Esophagus muscularis mucosa (tissue), 4 donors: ENCODE measurements around the gene BID. TPM values are rescaled to one million over a fixed set of nuclear protein-coding genes. Genes with fewer than 3 reads are reported as not detected.
A peak's percentile ranks its signal among the peaks of the same experiment; 100 is the strongest.

Source experiments
- DNase-seq: peaks from one replicate; pipeline ENCODE4 v3.0.0-alpha.2; 2017; ENCODE audit errors: extremely low spot score
- H3K27ac ChIP-seq, 4 donors: fragments of 200-600 bp; sonication (generic); replicated peaks in 1 of 4; 1 replicate in 3 of 4; 2 replicates in 1 of 4; pipeline ENCODE4 v1.5.1; 2016 to 2019; ENCODE audit warnings: mild to moderate bottlenecking in 1 of 4
- H3K27me3 ChIP-seq, 4 donors: fragments of 200-600 bp; sonication (generic); one replicate each; pipeline versions ENCODE4 v1.5.1 to v1.6.0; 2016 to 2019
- H3K36me3 ChIP-seq, 4 donors: fragments of 200-600 bp; sonication (generic); one replicate each; pipeline ENCODE4 v1.5.1; 2016 to 2019
- H3K4me1 ChIP-seq, 4 donors: fragments of 200-600 bp; sonication (generic); one replicate each; pipeline ENCODE4 v1.5.1; 2016 to 2019
- H3K4me3 ChIP-seq, 4 donors: fragments of 200-600 bp; sonication (generic); 1 replicate in 2 of 4; 2 replicates in 2 of 4; pipeline ENCODE4 v1.5.1; 2016 to 2019; ENCODE audit warnings: mild to moderate bottlenecking in 4 of 4, moderate library complexity in 1 of 4
- H3K9me3 ChIP-seq, 4 donors: fragments of 200-600 bp; sonication (generic); 1 replicate in 3 of 4; 2 replicates in 1 of 4; pipeline ENCODE4 v1.5.1; 2016 to 2019
- CTCF ChIP-seq, 3 experiments: fragments of 200-600 bp in 2 of 3; fragments of 450-650 bp in 1 of 3; sonication (generic) in 2 of 3; IDR thresholded peaks; one replicate each; pipeline ENCODE4 v1.5.1; 2017 to 2019; ENCODE audit warnings: antibody characterized with exemption in 3 of 3, mild to moderate bottlenecking in 2 of 3, moderate library complexity in 1 of 3
- EP300 ChIP-seq: sonication (generic); formaldehyde crosslinking; IDR thresholded peaks from one replicate; pipeline ENCODE4 v1.6.1; 2017; ENCODE audit warnings: antibody characterized with exemption
- POLR2A ChIP-seq: fragments of 450-650 bp; IDR thresholded peaks from one replicate; pipeline ENCODE4 v1.6.1; 2017; ENCODE audit warnings: antibody characterized with exemption, moderate library complexity, mild to moderate bottlenecking, low read depth
- POLR2AphosphoS5 ChIP-seq, 2 donors: sonication (generic); formaldehyde crosslinking; IDR thresholded peaks; one replicate each; pipeline ENCODE4 v1.6.1; 2017; ENCODE audit warnings: antibody characterized with exemption in 2 of 2
- WGBS: methylation state at CpG from one replicate; pipeline ENCODE4 v1.1.5; 2018; 5-methylcytosine and 5-hydroxymethylcytosine counted together
- intact Hi-C: fragments of 100-400 bp; cut with DNase I; formaldehyde crosslinking; loops from one replicate; pipeline ENCODE4 v1.15.1; 2023
- total RNA-seq, 4 donors: library from RNA; depleted of rRNA; stranded (reverse); fragments of >200 nt; gene quantifications; one replicate each; pipeline versions ENCODE4 v1.1.0 to v1.2.1, GENCODE V29; 2016

Gene BID
- total RNA-seq, 4 donors from 2014 or later: 12.9 to 48.3 (median 26.3) TPM

GRCh38 chr22:17705951-17706900, 68.0 kb downstream of the BID start:
- no peaks in the 10 kb centered on the region for H3K9me3 ChIP-seq
- peaks cover 0 to 38% (median 13%) of the 10 kb centered on the region in 4 donors for H3K36me3 ChIP-seq
- H3K4me1 ChIP-seq: peaks cover 0 to 47% (median 24%) of the 10 kb centered on the region in 4 donors
- WGBS: 30% methylated on average over 9 of the region's 9 CpGs
- TF ChIP-seq POLR2A (peak; percentile 30), EP300 (no peak), POLR2AphosphoS5 (IDR thresholded peaks at IDR 0.05) (peak; percentile 86 to 97)
- peak overlapping the region; percentile 75 to 82 (median 78) for H3K27ac ChIP-seq
- intact Hi-C loops: loop anchor here (5.0 kb wide), 1 partner anchor 69 kb away; the partner anchor contains the start of gene BCL2L13
- no peaks in the 10 kb centered on the region for H3K27me3 ChIP-seq
- peak overlapping the region; percentile 36 to 56 (median 49) for H3K4me3 ChIP-seq
- DNase-seq: no peak

GRCh38 chr22:17705546-17705945, 68.7 kb downstream of the BID start:
- peaks cover 0 to 38% (median 13%) of the 10 kb centered on the region in 4 donors for H3K36me3 ChIP-seq
- 95% methylated on average over 7 of the region's 7 CpGs for WGBS
- H3K4me1 ChIP-seq: peaks cover 0 to 41% (median 23%) of the 10 kb centered on the region in 4 donors
- no peaks in the 10 kb centered on the region for H3K27me3 ChIP-seq
- no peaks in the 10 kb centered on the region for H3K9me3 ChIP-seq
- H3K4me3 ChIP-seq: no peak overlapping the region
- intact Hi-C loops: loop anchor here (5.0 kb wide), 1 partner anchor 68 kb away; the partner anchor contains the start of gene BCL2L13
- DNase-seq: no peak
- peak overlapping the region; percentile 75 to 82 (median 78) for H3K27ac ChIP-seq
- TF ChIP-seq POLR2AphosphoS5 (IDR thresholded peaks at IDR 0.05): no peak
- no peak for TF ChIP-seq EP300
- TF ChIP-seq CTCF (IDR thresholded peaks at IDR 0.05): no peak
- TF ChIP-seq POLR2A: no peak

- intact Hi-C loops: no loop called here
- Histone ChIP-seq H3K9me3 (no peaks in the 10 kb centered on the region), H3K27ac (no peak overlapping the region), H3K36me3 (peaks cover 0 to 38% (median 13%) of the 10 kb centered on the region in 4 donors), H3K4me1 (peaks cover 0 to 26% (median 19%) of the 10 kb centered on the region in 4 donors), H3K27me3 (no peaks in the 10 kb centered on the region), H3K4me3 (no peak overlapping the region)
- WGBS: 96% methylated on average over 2 of the region's 2 CpGs
- TF ChIP-seq EP300 (no peak), POLR2AphosphoS5 (IDR thresholded peaks at IDR 0.05) (no peak), POLR2A (no peak), CTCF (IDR thresholded peaks at IDR 0.05) (no peak)
- no peak for DNase-seq
Measured at GRCh38 chr22:17703811-17704210, 70.5 kb downstream of the BID start.

- Histone ChIP-seq H3K4me1 (peaks cover 0 to 9% (median 6%) of the 10 kb centered on the region in 4 donors), H3K9me3 (no peaks in the 10 kb centered on the region), H3K27ac (no peak overlapping the region), H3K36me3 (peaks cover 0 to 45% (median 21%) of the 10 kb centered on the region in 4 donors), H3K4me3 (no peak overlapping the region), H3K27me3 (no peaks in the 10 kb centered on the region)
- intact Hi-C loops: no loop called here
- 33% methylated on average over 3 of the region's 3 CpGs for WGBS
- TF ChIP-seq POLR2AphosphoS5 (IDR thresholded peaks at IDR 0.05) (no peak), POLR2A (no peak), EP300 (no peak), CTCF (IDR thresholded peaks at IDR 0.05) (no peak)
- no peak for DNase-seq
Measured at GRCh38 chr22:17700778-17701177, 73.5 kb downstream of the BID start.

GRCh38 chr22:17699696-17700340, 74.5 kb downstream of the BID start:
- 92% methylated on average over 7 of the region's 7 CpGs for WGBS
- Histone ChIP-seq H3K4me3 (no peak overlapping the region), H3K4me1 (no peaks in the 10 kb centered on the region), H3K27ac (no peak overlapping the region), H3K27me3 (no peaks in the 10 kb centered on the region), H3K9me3 (no peaks in the 10 kb centered on the region), H3K36me3 (peaks cover 5 to 55% (median 26%) of the 10 kb centered on the region in 4 donors)
- DNase-seq: no peak
- no peak for TF ChIP-seq EP300
- no peak for TF ChIP-seq CTCF (IDR thresholded peaks at IDR 0.05)
- TF ChIP-seq POLR2A: no peak
- TF ChIP-seq POLR2AphosphoS5 (IDR thresholded peaks at IDR 0.05): no peak
- intact Hi-C loops: no loop called here
